ENCODE data around the gene SV2C. TPM values are rescaled to one million over a fixed set of nuclear protein-coding genes. Genes with fewer than 3 reads are reported as not detected.
A peak's percentile ranks its signal among the peaks of the same experiment; 100 is the strongest.
"Not testable (repeated sequence)": the region's sequence is repeated elsewhere in the genome, so short reads cannot be mapped to it uniquely, and the experiment has no call there.

SV2C gene
- total and polyA plus RNA-seq, 4 donors, result 0.01 to 0.40 (median 0.37) TPM; not detected in 1

- no peaks in the 10 kb centered on the region for H3K27me3 ChIP-seq (ENCODE audit: control insufficient read depth in 3 of 3, insufficient read depth in 3 of 3, low read length in 2 of 3)
- H3K4me3 ChIP-seq, result no peak overlapping the region
- 43 to 44% methylated on average over 1 of the region's 1 CpG for WGBS, 2 donors
- H3K36me3 ChIP-seq (ENCODE audit: control insufficient read depth in 4 of 4, insufficient read depth in 4 of 4, low read length in 4 of 4), result no peaks in the 10 kb centered on the region
- no peak overlapping the region for H3K9ac ChIP-seq (ENCODE audit: insufficient read depth in 1 of 2, low read length in 2 of 2)
- ATAC-seq (ENCODE audit: insufficient read depth, low FRiP score) (no peak), DNase-seq (no peak)
- no peak overlapping the region for H3K27ac ChIP-seq (ENCODE audit: low read depth in 1 of 2, low read length in 1 of 2)
- peaks cover 0 to 11% (median 2%) of the 10 kb centered on the region in 5 donors for H3K4me1 ChIP-seq (ENCODE audit: control insufficient read depth in 5 of 5, insufficient read depth in 5 of 5, low read length in 5 of 5)
- TF ChIP-seq, protein P1, sequence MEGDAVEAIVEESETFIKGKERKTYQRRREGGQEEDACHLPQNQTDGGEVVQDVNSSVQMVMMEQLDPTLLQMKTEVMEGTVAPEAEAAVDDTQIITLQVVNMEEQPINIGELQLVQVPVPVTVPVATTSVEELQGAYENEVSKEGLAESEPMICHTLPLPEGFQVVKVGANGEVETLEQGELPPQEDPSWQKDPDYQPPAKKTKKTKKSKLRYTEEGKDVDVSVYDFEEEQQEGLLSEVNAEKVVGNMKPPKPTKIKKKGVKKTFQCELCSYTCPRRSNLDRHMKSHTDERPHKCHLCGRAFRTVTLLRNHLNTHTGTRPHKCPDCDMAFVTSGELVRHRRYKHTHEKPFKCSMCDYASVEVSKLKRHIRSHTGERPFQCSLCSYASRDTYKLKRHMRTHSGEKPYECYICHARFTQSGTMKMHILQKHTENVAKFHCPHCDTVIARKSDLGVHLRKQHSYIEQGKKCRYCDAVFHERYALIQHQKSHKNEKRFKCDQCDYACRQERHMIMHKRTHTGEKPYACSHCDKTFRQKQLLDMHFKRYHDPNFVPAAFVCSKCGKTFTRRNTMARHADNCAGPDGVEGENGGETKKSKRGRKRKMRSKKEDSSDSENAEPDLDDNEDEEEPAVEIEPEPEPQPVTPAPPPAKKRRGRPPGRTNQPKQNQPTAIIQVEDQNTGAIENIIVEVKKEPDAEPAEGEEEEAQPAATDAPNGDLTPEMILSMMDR (IDR thresholded peaks at IDR 0.05; ENCODE audit: control extremely low read depth, extremely low read depth), result no peak
- no peaks in the 10 kb centered on the region for H3K9me3 ChIP-seq (ENCODE audit: control insufficient read depth in 4 of 4, insufficient read depth in 3 of 4, low read length in 3 of 4)
Observed at GRCh38 chr5:76368941-76369340, 285.8 kb downstream of the SV2C start.

- H3K4me3 ChIP-seq; H3K9me3 ChIP-seq (ENCODE audit: control insufficient read depth in 4 of 4, insufficient read depth in 3 of 4, low read length in 3 of 4); H3K9ac ChIP-seq (ENCODE audit: insufficient read depth in 1 of 2, low read length in 2 of 2); H3K27ac ChIP-seq (ENCODE audit: low read depth in 1 of 2, low read length in 1 of 2); ATAC-seq (ENCODE audit: insufficient read depth, low FRiP score); H3K27me3 ChIP-seq (ENCODE audit: control insufficient read depth in 3 of 3, insufficient read depth in 3 of 3, low read length in 2 of 3); DNase-seq; H3K4me1 ChIP-seq (ENCODE audit: control insufficient read depth in 5 of 5, insufficient read depth in 5 of 5, low read length in 5 of 5); H3K36me3 ChIP-seq (ENCODE audit: control insufficient read depth in 4 of 4, insufficient read depth in 4 of 4, low read length in 4 of 4): not testable (repeated sequence)
- 92% methylated on average over 7 of the region's 8 CpGs for WGBS, 2 donors
Observed at GRCh38 chr5:76369668-76370067, 286.5 kb downstream of the SV2C start.

DNA sequence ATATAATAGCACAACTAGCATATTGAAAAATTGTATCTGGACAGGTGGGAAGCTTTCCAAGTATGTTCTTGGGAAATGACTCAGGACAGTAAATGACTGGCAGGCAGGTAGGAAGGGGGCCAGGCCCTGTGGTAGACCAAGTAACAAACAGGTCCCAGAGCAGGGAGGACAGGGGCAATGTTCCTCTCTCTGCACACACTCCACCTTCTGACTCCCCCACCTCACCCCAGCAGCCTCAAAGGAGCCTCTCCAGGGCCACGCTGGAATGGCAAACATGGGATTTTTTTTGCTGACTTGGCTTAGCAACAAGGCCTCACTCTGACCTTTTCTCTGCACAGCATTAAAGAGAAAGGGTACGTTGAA, 288.8 kb downstream of the SV2C start:
- no peak overlapping the region for H3K9ac ChIP-seq (ENCODE audit: insufficient read depth in 1 of 2, low read length in 2 of 2)
- no peaks in the 10 kb centered on the region for H3K9me3 ChIP-seq (ENCODE audit: control insufficient read depth in 4 of 4, insufficient read depth in 3 of 4, low read length in 3 of 4)
- H3K27me3 ChIP-seq (ENCODE audit: control insufficient read depth in 3 of 3, insufficient read depth in 3 of 3, low read length in 2 of 3), result no peaks in the 10 kb centered on the region
- no peaks in the 10 kb centered on the region for H3K36me3 ChIP-seq (ENCODE audit: control insufficient read depth in 4 of 4, insufficient read depth in 4 of 4, low read length in 4 of 4)
- no peak overlapping the region for H3K27ac ChIP-seq (ENCODE audit: low read depth in 1 of 2, low read length in 1 of 2)
- TF ChIP-seq, protein P1 (IDR thresholded peaks at IDR 0.05; ENCODE audit: control extremely low read depth, extremely low read depth), result no peak
- 47 to 55% methylated on average over 2 of the region's 2 CpGs for WGBS, 2 donors
- no peak overlapping the region for H3K4me3 ChIP-seq
- DNase-seq, result peak in 2 of 3 donors; percentile 13 to 37
- peaks cover 0 to 8% (median 2%) of the 10 kb centered on the region in 5 donors for H3K4me1 ChIP-seq (ENCODE audit: control insufficient read depth in 5 of 5, insufficient read depth in 5 of 5, low read length in 5 of 5)
- no peak for ATAC-seq (ENCODE audit: insufficient read depth, low FRiP score)

DNA sequence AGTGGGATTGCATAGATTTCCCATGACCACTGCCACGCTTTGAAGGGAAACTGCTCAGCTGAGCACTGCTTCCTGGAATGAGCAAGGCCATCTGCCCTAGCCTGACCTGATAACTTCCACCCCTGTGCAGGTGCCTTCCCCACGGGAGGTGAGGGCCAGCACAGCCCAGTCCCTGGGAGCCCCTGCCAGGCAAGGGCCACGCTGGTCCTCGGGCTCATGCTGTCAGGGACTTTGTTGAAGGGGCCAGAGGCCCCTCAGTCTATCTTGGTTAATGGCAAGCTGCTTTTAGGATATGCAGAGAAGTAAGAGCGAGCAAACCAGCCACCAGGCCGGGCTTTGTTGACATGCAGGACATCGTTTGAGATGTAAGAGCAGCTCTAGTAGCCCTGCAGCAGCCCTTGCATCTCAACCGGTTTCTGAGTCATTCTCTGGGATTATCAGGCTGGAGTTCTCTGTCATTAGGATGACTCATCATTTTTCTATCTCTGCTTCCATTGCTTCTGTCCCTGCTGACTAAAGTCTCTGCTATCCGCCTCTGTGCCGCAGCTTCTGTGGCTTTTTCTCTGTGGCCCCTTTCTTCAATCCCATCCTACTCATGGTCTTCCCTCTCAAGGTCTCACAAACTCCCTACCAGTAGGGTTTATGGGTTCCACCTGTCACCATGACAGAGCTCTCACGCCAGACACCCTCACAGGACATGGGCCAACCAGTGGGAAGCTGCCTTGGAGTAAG, 289.3 kb downstream of the SV2C start:
- no peaks in the 10 kb centered on the region for H3K9me3 ChIP-seq (ENCODE audit: control insufficient read depth in 4 of 4, insufficient read depth in 3 of 4, low read length in 3 of 4)
- WGBS, 2 donors, result 71 to 79% methylated on average over 11 of the region's 11 CpGs
- no peak for ATAC-seq (ENCODE audit: insufficient read depth, low FRiP score)
- no peak overlapping the region for H3K9ac ChIP-seq (ENCODE audit: insufficient read depth in 1 of 2, low read length in 2 of 2)
- H3K36me3 ChIP-seq (ENCODE audit: control insufficient read depth in 4 of 4, insufficient read depth in 4 of 4, low read length in 4 of 4), result no peaks in the 10 kb centered on the region
- no peaks in the 10 kb centered on the region for H3K27me3 ChIP-seq (ENCODE audit: control insufficient read depth in 3 of 3, insufficient read depth in 3 of 3, low read length in 2 of 3)
- TF ChIP-seq, protein P1 (IDR thresholded peaks at IDR 0.05; ENCODE audit: control extremely low read depth, extremely low read depth), result no peak
- no peak overlapping the region for H3K4me3 ChIP-seq
- H3K4me1 ChIP-seq (ENCODE audit: control insufficient read depth in 5 of 5, insufficient read depth in 5 of 5, low read length in 5 of 5), result peaks cover 0 to 8% (median 2%) of the 10 kb centered on the region in 5 donors
- H3K27ac ChIP-seq (ENCODE audit: low read depth in 1 of 2, low read length in 1 of 2), result no peak overlapping the region
- no peak for DNase-seq
